Limb (tissue), 2 donors: ENCODE measurements around the gene NTRK2.

ENCODE experiments used
- DNase-seq, 2 donors: peaks; one replicate each; pipeline ENCODE4 v3.0.0-alpha.2; 2016; ENCODE audit errors: extremely low spot score in 2 of 2

Gene NTRK2

DNA sequence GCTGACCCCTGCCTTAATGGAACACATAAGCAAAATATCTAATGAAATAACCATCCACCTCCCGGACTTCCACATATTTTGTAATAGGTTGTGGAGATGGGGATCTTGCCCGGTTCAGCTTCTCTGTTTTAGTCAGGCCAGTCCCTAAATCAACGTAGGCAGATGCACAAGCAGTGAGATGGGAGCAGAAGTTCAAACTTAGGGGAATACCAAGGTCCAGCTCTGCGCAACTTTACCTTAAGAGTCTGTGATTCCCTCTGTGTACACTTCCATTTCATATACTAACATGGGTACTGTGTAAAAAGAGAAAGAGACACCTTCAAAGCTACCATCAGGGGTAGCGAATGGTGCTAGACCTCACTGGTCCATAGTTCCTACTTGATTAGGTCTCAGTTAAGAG, 110.9 kb downstream of the NTRK2 start:
- DNase-seq: no peak

DNA sequence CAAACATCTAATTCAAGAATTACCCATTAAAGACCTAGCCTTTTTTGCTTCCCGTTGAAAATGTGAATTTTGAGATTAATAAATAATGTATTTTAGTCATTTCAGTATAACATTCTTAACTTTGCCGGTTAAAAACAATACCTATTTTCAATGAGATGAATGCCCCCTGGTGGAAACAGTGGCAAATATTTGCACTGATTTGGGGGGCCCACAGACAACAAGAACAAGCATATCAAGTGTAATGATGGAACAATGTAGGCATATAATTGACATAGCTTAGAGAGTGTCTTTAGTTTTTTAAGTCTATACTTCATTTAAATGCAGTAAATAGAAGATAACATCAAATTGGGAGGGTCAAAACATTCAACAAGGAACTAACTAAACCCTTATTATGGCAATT, 111.9 kb downstream of the NTRK2 start:
- no peak for DNase-seq

DNA sequence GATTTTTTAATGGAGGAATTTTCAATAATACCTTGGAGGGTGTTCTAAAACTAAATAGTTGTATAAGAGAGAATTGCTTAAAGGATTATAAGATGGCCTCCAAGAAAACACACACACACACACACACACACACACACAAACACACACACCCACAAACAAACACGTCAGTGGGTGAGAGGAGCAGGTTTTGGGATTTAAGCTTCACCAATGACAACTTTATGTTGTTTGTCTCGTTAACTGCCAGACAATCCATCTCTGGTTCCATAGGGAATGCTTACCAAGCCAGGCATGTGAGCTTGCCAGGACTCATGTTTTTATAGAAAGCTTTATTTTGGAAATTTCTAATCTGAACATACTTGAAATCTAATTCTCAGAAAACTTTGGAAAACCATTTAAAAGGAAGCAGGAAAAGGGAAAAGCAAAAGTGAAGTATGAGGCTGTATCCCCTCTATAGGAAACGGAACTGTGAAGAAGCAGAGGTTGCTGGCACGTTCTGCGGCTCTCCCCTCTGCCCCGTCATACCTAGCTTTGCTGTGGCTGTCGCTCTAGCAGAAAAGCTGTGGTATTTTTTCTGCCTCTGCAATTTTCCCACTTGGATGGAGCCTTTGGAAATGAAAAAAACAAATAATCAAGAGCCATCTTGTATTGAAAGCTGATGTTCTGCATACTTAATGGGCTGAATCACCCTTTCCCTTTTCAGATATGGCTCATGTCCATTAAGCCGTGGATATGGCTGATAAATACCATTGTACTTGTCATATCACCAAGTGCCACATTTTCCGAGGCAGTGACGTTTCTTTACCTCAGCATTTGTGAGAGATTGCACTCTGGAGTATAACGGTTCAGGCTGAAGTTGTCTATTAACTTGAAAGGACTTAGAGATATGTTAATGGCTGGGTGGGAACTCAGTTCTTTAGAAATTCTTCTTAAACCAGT, 112.7 kb downstream of the NTRK2 start:
- DNase-seq: no peak

DNA sequence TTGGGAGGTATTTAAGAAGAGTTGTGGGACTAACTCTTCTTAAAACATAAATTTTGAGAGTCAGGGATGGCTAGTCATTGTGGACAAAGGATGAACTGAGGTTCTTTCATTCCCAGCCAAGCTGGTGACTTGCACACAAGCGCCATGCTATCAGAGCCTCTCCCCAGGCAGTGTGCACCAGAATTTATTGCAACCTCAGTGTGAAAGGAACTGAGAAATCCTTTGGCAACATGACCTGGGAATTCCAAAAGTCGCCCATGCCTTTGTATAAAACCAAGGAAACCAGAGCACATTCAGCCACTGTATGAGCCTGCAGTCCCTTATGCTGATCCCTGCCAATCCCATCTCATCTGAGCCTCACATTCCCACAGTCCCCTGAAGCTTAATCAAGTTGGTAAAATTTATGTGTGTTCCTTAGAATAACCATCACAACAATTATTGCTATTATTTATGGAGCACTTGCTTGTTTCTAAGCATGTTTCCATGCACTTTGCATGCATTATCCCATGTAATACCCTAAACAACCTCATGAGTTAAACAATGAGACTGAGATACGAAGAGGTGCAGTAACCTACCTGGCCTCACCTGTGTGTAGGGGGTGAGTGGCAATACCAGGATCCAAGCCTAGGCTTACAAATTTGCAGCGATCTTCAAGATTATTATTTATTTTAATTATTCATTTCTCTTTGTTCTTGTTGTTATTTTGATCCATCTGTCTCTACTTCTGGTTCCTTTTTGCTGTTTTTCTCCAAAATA, 116.4 kb downstream of the NTRK2 start:
- no peak for DNase-seq

DNA sequence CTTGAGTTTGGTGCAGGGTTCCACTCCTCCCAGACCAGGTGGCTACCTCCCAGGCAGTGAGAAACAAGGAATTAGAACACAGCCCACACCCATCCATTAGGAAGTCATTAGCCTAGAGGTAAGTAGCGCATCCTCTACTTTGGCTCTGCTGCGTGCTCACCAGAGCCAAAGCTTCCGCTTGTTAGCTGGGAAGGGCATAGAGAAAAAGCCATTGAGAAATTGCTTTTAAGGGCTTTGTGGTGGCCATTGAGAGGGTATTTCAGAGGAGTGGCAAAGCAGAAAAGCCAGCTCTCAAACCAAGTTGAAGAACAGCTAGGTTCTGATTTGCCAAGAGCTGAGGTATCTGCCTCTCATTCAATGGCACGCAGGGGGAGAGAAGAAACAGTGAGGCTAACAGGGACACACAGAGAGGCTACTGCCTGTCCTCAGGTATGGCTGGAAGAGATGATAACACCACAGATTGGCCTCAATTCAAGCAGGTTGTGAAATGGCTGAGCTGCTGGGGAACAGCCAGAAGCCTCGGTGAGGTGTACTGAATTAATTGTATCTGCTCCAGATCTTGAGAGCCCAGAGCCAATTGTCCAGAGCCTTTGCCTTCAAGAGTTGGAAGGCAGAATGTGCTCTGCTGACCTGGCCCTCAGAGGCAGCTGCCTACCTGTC, 119.4 kb downstream of the NTRK2 start:
- DNase-seq: no peak

DNA sequence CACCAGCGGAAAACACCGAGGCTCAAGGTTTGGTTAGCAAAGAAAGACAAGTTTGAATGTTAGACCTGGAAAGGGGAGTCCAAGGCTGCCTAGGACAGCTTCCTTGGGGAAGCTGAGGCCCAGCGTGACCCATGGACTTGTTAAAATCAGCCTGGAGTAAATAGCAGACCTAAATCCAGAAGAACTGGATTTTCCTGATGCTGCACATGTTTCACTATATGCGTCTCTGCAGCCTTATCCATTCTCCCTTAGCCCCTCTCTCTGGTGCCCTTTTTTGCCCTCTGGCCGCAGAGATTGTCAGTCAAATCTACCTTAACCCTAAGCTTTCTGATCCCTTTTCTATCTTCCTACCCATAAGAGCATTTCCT, 119.9 kb downstream of the NTRK2 start:
- DNase-seq: no peak

DNA sequence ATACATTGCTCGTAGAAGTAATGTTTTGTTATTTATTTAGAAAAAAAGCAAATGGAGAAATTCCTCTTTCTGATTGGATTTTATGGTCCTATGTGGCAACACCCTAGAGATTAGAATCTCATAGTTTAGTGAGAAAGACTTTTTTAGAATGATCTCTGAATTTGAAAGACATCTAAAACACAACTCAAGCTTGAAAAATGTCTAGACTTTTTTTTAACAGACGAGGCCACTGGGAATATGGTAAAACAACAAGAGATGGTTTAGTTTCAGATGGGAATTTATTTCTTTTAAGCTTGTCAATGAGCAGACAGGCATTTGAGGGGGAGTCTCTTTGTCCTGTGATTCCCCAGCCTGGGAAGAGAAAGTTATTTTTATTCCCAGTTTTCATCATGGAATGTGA, 122.1 kb downstream of the NTRK2 start:
- DNase-seq: no peak

DNA sequence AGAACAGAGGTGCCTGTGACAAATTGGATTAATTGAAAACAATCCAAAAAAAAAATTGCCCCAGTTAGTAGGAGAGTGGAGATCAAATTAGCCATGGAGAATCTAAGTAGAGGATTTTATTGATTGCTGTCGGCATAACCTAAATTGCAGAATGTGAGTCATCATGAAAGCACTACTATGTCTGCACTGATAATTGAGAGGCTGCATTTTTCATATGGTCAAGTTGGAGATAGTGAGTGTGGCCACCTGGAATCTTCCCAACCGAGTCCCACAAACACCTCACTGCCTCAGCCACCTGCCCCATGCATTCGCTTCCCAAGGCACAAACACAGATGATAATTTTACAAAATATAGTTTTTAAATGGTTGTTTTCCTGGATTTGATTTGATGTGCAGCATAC, 123.7 kb downstream of the NTRK2 start:
- DNase-seq: no peak

DNA sequence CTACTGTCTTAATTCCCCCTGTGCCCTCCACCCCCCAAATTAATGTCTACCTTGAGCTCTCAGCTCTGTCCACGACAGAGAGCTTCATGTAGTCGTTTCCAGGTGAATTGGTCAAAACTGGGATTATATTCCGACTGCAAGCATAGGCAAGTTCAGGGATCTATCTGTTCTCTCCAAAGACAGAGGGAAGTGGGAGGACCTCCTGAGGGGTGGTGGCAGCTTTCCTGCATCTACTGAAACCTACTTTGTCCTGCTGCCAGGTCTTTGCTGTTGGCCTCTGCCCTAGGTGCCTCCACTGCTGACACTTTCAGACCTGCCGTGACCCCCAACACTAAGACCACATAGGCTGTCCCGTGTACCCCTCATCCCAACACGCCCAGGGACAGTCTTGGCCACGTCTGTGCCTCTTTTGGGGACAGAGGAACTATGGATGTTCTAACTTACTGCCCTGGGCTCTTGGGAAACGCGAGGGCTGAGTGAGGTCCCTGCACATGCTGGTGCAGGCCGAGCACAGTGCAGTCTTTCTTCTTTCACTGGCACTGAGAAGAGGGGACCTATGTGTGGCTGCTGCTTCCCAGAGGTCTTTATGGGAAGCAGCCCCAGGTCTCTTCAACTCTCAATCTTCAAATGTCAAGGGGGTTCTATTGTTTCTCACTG, 125.6 kb downstream of the NTRK2 start:
- no peak for DNase-seq

DNA sequence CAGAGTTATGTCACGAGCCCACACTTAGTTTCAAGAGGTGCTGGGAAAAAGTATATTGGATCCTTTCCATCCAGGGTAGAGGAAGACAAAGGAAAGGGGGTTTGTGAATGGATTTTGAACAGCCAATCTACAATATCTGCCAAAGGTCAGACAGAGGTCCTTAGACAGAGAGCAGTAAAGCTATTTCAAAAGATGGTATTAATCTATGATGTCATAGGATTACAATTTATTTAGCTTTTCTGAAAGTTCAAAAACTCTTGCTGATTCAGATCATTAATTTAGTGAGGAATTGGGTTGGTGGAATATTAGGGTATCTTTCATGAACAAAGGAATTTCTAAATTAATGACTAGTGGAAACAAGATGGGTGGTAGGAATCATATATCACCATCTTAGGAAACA, 126.9 kb downstream of the NTRK2 start:
- DNase-seq: no peak

DNA sequence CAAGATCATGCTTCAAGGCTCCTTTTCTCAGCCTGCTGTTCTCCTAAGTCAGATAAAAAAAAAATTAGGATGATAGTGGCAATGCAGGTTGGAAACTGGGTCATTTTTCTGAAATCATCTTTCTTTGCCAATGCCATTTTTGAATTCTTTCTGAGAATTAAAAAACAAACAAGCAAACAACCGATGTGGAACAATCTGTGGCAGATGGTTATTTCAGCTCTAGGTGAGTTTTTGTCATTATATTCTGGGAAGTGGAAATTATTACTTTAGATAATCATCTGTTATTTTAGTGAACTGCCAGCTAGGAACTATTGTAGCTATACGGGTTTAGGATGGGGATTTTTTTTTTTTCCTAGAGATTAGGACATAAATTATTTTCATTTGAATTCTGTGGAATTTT, 129.7 kb downstream of the NTRK2 start:
- no peak for DNase-seq

DNA sequence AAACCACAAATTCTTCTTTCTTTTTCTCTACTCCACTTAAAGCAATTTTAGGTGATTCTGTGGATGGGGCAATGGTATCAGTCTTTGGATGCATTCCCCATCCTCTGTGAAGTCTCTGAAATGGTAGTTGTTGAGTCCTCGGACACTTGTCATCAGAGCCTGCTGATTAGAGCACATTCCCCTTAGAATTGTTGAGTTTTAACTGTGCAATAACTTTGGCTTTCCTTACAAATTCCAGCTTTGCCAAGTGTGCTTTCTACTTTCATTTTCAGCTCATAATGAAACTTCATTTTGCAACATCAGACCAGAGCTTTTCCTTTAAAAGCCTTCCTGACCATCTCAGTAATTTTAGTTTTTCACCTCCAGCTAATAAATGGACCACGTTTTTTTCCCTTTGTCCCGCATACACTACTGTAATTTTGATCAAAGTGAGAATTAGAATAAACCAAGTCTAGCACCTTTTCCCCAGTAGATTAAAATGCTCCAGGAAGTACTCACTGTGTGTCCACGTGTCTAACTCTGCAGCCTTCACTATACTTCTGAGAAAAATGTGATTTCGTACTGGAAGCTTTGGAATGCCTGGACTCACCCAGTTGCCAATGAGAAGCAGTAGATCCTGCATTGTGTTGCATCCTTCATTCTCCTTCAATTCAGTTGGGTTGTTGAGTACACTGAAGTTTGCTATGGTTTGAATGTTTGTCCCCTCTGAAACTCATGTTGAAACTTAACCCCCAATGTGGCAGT, 135.6 kb downstream of the NTRK2 start:
- no peak for DNase-seq

DNA sequence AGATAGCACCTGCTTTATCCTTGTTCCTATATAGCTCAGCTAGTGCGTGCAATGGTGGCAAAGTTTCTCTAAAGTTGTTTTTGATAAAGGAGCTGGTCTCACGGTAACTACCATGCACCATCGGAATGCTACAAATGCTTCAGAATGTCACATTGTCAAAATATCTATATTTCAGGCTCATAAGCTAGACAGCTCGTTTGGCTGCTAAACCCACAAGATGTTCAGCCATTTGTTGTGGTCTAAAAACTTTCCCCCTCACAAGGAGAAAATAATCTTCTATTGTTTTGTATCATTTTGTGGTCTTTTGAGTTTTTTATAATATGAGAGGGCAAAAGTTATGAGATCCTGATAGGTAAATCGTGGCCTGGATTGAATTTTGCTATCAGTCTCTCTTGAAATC, 137.9 kb downstream of the NTRK2 start:
- no peak for DNase-seq

DNA sequence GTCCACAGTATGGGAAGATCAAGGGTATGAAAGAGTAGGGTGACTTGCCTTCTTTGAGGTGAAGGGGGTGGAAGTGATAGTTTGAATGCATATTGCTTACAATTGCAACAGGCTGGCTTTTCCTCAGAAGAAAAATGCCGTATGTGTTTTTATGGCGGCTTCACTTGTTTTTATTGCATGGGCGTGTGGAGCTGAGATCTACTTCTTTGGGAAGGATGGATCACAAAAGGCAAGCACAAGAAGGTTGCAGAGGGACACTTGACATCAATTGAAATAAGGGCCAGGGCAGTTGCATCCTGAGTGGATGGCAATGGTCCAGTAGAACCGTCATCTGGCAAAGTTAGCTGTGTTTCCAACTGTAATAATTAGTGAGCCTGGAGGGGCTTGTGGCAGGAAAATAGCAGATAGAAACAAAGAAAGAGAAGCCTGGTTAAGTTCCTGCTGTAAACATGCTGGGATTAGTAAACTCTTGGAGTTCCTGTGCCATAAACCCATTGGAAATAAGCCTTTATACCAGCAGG, 138.4 kb downstream of the NTRK2 start:
- DNase-seq: no peak

DNA sequence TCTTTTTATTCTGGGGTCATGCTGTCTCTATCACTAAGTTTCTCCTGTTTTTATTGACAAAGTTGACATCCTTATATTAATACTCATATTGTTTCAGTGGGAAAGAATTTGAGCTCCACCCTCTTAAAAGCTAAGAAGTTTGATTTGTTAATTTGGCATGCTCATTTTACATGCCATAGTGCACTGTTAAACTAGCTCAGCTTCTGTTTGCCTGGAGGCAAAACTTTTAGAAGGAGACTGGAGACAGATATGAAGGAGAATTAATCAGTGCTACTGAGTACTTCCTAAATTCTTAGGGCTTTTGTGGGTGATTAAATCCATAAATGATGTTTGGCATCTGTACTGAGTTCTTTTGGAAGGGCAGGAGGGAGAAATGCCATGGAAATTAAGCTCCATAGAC, 138.9 kb downstream of the NTRK2 start:
- no peak for DNase-seq

DNA sequence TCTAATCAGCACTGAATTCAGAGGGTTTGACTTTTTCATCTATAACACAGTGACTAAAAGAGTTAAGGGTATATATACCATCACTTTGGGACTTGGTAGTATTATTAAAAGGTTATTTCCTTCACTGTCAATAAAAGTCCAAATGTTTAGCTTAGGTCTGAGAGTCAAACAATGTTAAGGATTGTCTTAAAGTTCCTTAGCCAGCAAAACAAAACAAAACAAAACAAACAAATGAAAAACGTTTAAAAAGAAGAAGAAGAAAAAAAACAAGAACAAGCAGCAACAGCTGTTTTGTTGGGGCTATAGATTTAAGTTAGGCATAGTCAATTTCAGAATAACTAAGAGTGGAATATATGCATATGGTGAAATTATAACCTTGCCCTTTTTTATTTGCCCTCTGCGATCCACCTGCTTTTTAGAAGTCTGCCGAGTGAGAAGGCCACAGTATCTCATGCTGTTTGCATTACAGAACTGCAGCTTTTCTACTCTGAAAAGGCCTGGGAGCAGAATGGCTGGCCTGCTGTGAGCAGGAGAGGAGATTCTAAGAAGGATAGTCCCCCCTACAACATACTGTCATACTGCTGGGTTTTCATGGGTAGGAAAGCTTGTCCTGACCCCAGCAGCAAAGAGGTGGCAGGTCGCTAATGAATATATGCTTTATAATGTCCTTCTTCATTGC, 141.7 kb downstream of the NTRK2 start:
- no peak for DNase-seq

DNA sequence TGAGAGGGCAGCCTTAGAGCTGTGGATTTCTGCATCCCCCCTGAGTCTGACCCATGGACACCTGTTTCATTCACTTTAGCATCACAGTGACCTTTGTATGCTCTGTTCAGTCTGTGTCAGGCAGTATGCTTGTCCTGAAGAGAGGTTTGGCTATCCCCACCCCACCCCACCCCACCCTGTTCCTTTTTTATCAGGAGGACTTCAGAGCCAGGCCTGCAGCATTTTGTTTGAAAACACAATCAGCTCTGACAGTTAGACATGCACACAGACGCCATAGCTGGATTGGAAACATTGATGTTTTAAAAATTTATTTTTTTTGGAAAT, 142.2 kb downstream of the NTRK2 start:
- DNase-seq: no peak

DNA sequence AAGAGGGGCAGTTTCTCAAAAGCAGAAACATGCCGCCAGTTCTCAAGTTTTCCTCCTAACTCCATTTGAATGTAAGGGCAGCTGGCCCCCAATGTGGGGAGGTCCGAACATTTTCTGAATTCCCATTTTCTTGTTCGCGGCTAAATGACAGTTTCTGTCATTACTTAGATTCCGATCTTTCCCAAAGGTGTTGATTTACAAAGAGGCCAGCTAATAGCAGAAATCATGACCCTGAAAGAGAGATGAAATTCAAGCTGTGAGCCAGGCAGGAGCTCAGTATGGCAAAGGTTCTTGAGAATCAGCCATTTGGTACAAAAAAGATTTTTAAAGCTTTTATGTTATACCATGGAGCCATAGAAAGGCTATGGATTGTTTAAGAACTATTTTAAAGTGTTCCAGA, 142.8 kb downstream of the NTRK2 start:
- no peak for DNase-seq

DNA sequence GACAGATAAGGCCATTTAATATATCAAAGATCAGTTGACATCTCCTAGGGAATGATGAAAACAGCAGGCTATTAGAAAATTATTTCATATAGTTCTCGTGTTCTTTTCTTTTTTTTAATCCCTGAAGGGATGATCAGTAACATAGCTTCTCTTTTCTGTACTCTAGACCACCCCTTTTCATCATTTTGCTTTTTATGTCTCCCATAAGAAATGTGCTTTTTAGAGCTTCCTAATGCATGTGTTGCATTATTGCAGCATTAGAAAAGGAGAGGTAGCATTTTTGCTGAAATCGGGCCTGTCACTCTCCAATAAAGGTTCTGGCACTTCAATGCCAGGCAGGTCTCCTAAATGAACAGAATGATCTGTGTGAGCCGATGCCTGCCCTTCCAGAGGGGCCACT, 143.3 kb downstream of the NTRK2 start:
- DNase-seq: no peak

DNA sequence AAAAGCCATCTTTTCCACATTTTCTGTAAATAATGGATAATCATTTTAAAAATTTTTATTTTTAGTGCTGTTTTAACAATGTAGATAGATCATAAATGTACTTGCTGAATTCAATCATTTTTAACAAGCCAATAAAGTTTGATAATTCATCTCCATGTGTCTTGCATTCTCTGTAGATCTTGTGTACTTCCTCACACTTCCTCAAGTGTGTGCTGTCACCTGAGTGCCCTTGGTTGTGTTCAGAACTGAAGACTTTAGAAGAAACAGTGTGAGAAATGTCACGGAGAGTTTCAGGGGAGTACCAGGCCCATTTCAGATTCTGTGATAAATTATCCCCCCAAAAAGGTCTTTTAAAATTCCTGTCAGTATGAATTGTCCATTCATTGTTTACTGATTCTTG, 146.0 kb downstream of the NTRK2 start:
- DNase-seq: no peak

DNA sequence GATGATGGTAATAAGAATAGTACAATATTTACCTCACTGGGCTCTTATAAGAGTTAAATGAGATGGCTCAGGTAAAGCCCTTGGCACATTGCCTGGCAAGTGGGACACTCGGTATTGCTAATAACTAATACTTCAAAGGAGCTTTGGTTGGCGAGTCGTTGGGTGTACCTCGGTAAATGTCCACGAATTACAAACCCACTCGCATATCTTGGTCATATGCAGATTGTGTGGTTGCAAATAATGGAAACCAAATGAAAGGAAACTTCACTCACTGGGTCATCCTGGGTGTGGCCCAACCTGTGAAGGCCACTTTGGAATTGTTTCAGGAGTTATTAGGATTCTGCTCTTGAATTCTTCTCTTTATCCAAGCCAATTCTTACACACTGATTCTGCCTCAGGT, 147.5 kb downstream of the NTRK2 start:
- DNase-seq: no peak
